Measurements from ENCODE around the gene BUD31. TPM values are rescaled to one million over a fixed set of nuclear protein-coding genes. Genes with fewer than 3 reads are reported as not detected.

BUD31 gene
- total and polyA plus RNA-seq, 2 of the 13 experiments (the other 11 are each of a cell fraction or from before 2014, with no cell fraction given): 35.1 to 79.1 TPM

GRCh38 chr7:99438573-99439480 lies 30.1 kb downstream of the BUD31 start, which contains the start of the genes CPSF4 and PTCD1 (continued):
- no peak for TF ChIP-seq PRDM10 (CRISPR knock-in tag; IDR thresholded peaks at IDR 0.05; ENCODE audit: low read depth)
- TF ChIP-seq EED (CRISPR knock-in tag; IDR thresholded peaks at IDR 0.05): peak; percentile 62; the same call in 1 of the 2 replicates
- TF ChIP-seq ATF1 (CRISPR knock-in tag; IDR thresholded peaks at IDR 0.05): no peak
- TF ChIP-seq MYC (CRISPR knock-in tag; IDR thresholded peaks at IDR 0.05; ENCODE audit: borderline replicate concordance): peak; percentile 93
- TF ChIP-seq MATR3 (CRISPR knock-in tag; IDR thresholded peaks at IDR 0.05): no peak
- TF ChIP-seq HBP1 (CRISPR knock-in tag; IDR thresholded peaks at IDR 0.05; ENCODE audit: low read depth): no peak; the same call in 1 of the 2 replicates
- TF ChIP-seq ZNF660 (CRISPR knock-in tag; IDR thresholded peaks at IDR 0.05; ENCODE audit: borderline replicate concordance, low read depth): no peak
- TF ChIP-seq PLSCR1 (CRISPR knock-in tag; IDR thresholded peaks at IDR 0.05; ENCODE audit: borderline replicate concordance): no peak
- TF ChIP-seq ZNF230 (CRISPR knock-in tag; IDR thresholded peaks at IDR 0.05): peak; percentile 47; the same call in 1 of the 2 replicates
- TF ChIP-seq MNT (IDR thresholded peaks at IDR 0.05): no peak
- TF ChIP-seq RFXANK (CRISPR knock-in tag; IDR thresholded peaks at IDR 0.05): peak; percentile 54; the same call in 1 of the 2 replicates
- no peak for TF ChIP-seq HDAC6 (IDR thresholded peaks at IDR 0.05; ENCODE audit: low read depth, low read length)
- peak; percentile 34; the same call in 1 of the 2 replicates for TF ChIP-seq ZSCAN5A (CRISPR knock-in tag; IDR thresholded peaks at IDR 0.05; ENCODE audit: borderline replicate concordance)
- no peak for TF ChIP-seq BCL3 (CRISPR knock-in tag; IDR thresholded peaks at IDR 0.05)
- TF ChIP-seq NR3C1 (CRISPR knock-in tag; IDR thresholded peaks at IDR 0.05): no peak
- TF ChIP-seq ZFYVE20 (CRISPR knock-in tag; IDR thresholded peaks at IDR 0.05; ENCODE audit: borderline replicate concordance, low read depth): no peak
- TF ChIP-seq EHMT2 (IDR thresholded peaks at IDR 0.05; ENCODE audit: borderline replicate concordance, low read depth, low read length): no peak

Measured in HepG2 (cell line).